GM12878 (cell line): ENCODE measurements around the gene RPUSD2. TPM values are rescaled to one million over a fixed set of nuclear protein-coding genes. Genes with fewer than 3 reads are reported as not detected.

ENCODE experiments used
- ATAC-seq: fragments of 200-7000 bp; cut with Tn5 transposase; 3 replicates; pipeline ENCODE4 v1.9.1; 2020; ENCODE audit warnings: mild to moderate bottlenecking, moderate library complexity
- BruUV-seq: library from RNA; stranded (reverse); fragments of 400-500 nt; replicated peaks from 2 replicates; lab custom pipeline; 2021; lab: Mats Ljungman, UMichigan
- CTCF ChIA-PET: fragments of 300-600 bp; sonication (Branson Sonifier 250); formaldehyde crosslinking; extraction: SDS; loops from one replicate; lab custom pipeline; 2021; ENCODE audit warnings: inconsistent platforms; lab: Yijun Ruan, JAX
- POLR2A ChIA-PET: fragments of 350-600 bp; formaldehyde crosslinking; extraction: SDS; loops from one replicate; lab custom pipeline; 2021; ENCODE audit warnings: inconsistent platforms; lab: Charles Lee
- RAD21 ChIA-PET: fragments of 300-600 bp; sonication (Branson Sonifier 250); formaldehyde crosslinking; loops from one replicate; lab custom pipeline; 2023; ENCODE audit warnings: antibody characterized with exemption; ENCODE audit not compliant: unreplicated experiment; lab: Charles Lee
- SMC1A ChIA-PET: fragments of 300-600 bp; sonication (Branson Sonifier 250); formaldehyde crosslinking; loops from one replicate; lab custom pipeline; 2023; ENCODE audit not compliant: unreplicated experiment, uncharacterized antibody; lab: Charles Lee
- DNase-seq: peaks from one replicate; pipeline ENCODE4 v3.0.0-alpha.2; 2011; ENCODE audit warnings: low read depth, low spot score
- FAIRE-seq: peaks from 3 replicates; lab custom pipeline; 2011; peaks lifted over from hg19 to GRCh38; lab: Jason Lieb, UNC
- H2AFZ ChIP-seq: 2 replicates; pipeline ENCODE4 v1.6.0; 2011; ENCODE audit warnings: low read depth, low read length, control low read depth; ENCODE audit not compliant: control insufficient read depth
- H3K27ac ChIP-seq: 2 replicates; pipeline ENCODE4 v1.5.1; 2011; ENCODE audit warnings: control low read depth; ENCODE audit not compliant: control insufficient read depth, insufficient read depth
- H3K27me3 ChIP-seq, 2 experiments: replicated peaks in 1 of 2; 2 replicates each; pipeline versions ENCODE4 v1.6.0 to v1.6.1; 2011; ENCODE audit warnings: low read length in 1 of 2; ENCODE audit not compliant: control insufficient read depth in 2 of 2, insufficient read depth in 2 of 2
- H3K36me3 ChIP-seq, 2 experiments: 2 replicates each; pipeline ENCODE4 v1.5.1; 2011; ENCODE audit warnings: low read length in 1 of 2; ENCODE audit not compliant: control insufficient read depth in 2 of 2, insufficient read depth in 2 of 2
- H3K4me1 ChIP-seq: 2 replicates; pipeline ENCODE4 v1.6.1; 2011; ENCODE audit warnings: mild to moderate bottlenecking, low read length, moderate library complexity, mixed read lengths; ENCODE audit not compliant: control insufficient read depth, insufficient read depth
- H3K4me2 ChIP-seq: 2 replicates; pipeline ENCODE4 v1.6.0; 2011; ENCODE audit warnings: control low read depth; ENCODE audit not compliant: control insufficient read depth, insufficient read depth
- H3K4me3 ChIP-seq: fragments of 200-600 bp; sonication (generic); 2 replicates; pipeline ENCODE4 v1.5.1; 2016
- H3K79me2 ChIP-seq: 2 replicates; pipeline ENCODE4 v1.6.0; 2011; ENCODE audit warnings: low read length; ENCODE audit not compliant: control insufficient read depth, insufficient read depth
- H3K9ac ChIP-seq: 2 replicates; pipeline ENCODE4 v1.8.0; 2011; ENCODE audit warnings: low read length, control low read depth, mixed read lengths; ENCODE audit not compliant: control insufficient read depth, insufficient read depth
- H3K9me3 ChIP-seq: replicated peaks from 3 replicates; pipeline ENCODE4 v1.5.1; 2011; ENCODE audit warnings: mild to moderate bottlenecking, low read length; ENCODE audit not compliant: control insufficient read depth, insufficient read depth
- H4K20me1 ChIP-seq: 2 replicates; pipeline ENCODE4 v1.6.0; 2011; ENCODE audit not compliant: control insufficient read depth, insufficient read depth
- HDGF ChIP-seq: fragments of 450-650 bp; IDR thresholded peaks from 2 replicates; pipeline ENCODE4 v1.6.1; 2016; ENCODE audit warnings: antibody characterized with exemption
- NRF1 ChIP-seq: conservative IDR thresholded peaks from 2 replicates; pipeline ENCODE4 v1.6.1; 2011; ENCODE audit warnings: mild to moderate bottlenecking, low read depth, low read length, improper control_type of control experiment
- POLR2A ChIP-seq: IDR thresholded peaks from 2 replicates; pipeline ENCODE4 v1.6.1; 2011; ENCODE audit warnings: low read depth, mild to moderate bottlenecking, low read length
- SKIL ChIP-seq: fragments of 450-650 bp; IDR thresholded peaks from 2 replicates; pipeline ENCODE4 v1.6.1; 2017; ENCODE audit warnings: mild to moderate bottlenecking, low read depth, inconsistent platforms; ENCODE audit not compliant: poor library complexity, severe bottlenecking
- SUZ12 ChIP-seq: fragments of 200-600 bp; sonication (generic); IDR thresholded peaks from one replicate; pipeline ENCODE4 v1.6.1; 2018; ENCODE audit warnings: antibody characterized with exemption, mild to moderate bottlenecking; ENCODE audit not compliant: unreplicated experiment
- ZNF217 ChIP-seq: fragments of 450-650 bp; IDR thresholded peaks from 2 replicates; pipeline ENCODE4 v1.6.1; 2017; ENCODE audit warnings: antibody characterized with exemption, mild to moderate bottlenecking
- ZNF24 ChIP-seq: fragments of 450-650 bp; IDR thresholded peaks from 2 replicates; pipeline ENCODE4 v1.6.1; 2017; ENCODE audit warnings: antibody characterized with exemption, mild to moderate bottlenecking
- WGBS: methylation state at CpG from one replicate; pipeline ENCODE4 v1.1.6; 2016; ENCODE audit warnings: low lambda C conversion rate; ENCODE audit not compliant: insufficient replicate concordance, insufficient coverage; ENCODE audit errors: missing lambda C conversion rate; 5-methylcytosine and 5-hydroxymethylcytosine counted together
- in situ Hi-C: fragments of 300-500 bp; cut with MboI; formaldehyde crosslinking; loops from 9 replicates; pipeline ENCODE4 v1.14.3; 2018; ENCODE audit warnings: mixed read lengths
- intact Hi-C: fragments of 100-400 bp; cut with micrococcal nuclease; formaldehyde crosslinking; loops from one replicate; pipeline ENCODE4 v1.14.2; 2022; ENCODE audit not compliant: unreplicated experiment
- polyA plus RNA-seq, 11 experiments: library from polyadenylated mRNA; depleted of rRNA in 4 of 11; unstranded in 6 of 11; stranded (reverse) in 5 of 11; fragments of >200 nt; fragmentation: Nextera tagmentation in 4 of 11; fragmentation: Illumina TruSeq in 1 of 11; extraction: Ambion mirVana in 4 of 11; extraction: Trizol in 1 of 11; gene quantifications; 1 replicate in 1 of 11; 2 replicates in 10 of 11; pipeline versions ENCODE4 v1.2.1 to v1.2.3, GENCODE V29; 2011 to 2016; ENCODE audit warnings: inconsistent platforms in 2 of 11, missing spikeins in 2 of 11, low read depth in 1 of 11
- total RNA-seq, 4 experiments: library from RNA; depleted of rRNA in 3 of 4; stranded (reverse); fragments of >200 nt in 3 of 4; fragmentation: Illumina TruSeq in 1 of 4; extraction: Trizol in 1 of 4; gene quantifications; 2 replicates each; pipeline versions ENCODE4 v1.2.1 to v1.2.3, GENCODE V29; 2013 to 2021

The RPUSD2 gene
- total and polyA plus RNA-seq, 10 of the 15 experiments (the other 5 are each of a cell fraction or from before 2014, with no cell fraction given), result 4.0 to 33.3 (median 18.5) TPM

DNA sequence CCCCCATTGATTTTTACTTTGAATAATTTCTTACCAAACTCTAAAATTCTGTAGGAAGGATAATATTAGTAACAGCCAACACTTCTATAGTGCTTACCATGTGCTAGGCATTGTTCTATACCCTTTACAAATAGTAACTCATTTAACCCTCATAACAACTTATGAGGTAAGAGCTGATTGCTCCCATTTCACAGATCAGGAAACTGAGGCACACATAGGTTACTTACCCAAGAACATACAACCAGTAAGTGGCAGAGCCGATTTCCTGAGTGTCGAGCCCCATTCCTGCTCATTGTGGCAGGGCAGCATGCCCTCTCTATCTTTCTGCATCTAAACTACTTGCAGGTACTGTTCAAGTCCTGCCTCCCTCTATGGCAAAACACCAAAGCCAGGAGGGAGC lies 13.2 kb upstream of the RPUSD2 start:
- Histone ChIP-seq H3K4me1 (peaks cover 68% of the 10 kb centered on the region), H3K4me3 (no peak overlapping the region), H3K9me3 (no peaks in the 10 kb centered on the region), H3K36me3 (peaks cover 0 to 8% of the 10 kb centered on the region in 2 experiments; a peak in 1 of 4 replicates), H3K27ac (no peak overlapping the region), H2AFZ (no peak overlapping the region), H3K27me3 (no peaks in the 10 kb centered on the region)
- SMC1A ChIA-PET, result interaction anchor here (0.6 to 6.2 kb wide), 6 partner anchors 9 to 70 kb away, joined by 3 to 60 read pairs (median 6); partner anchors contain the start of genes CCDC32 and RPUSD2
- ATAC-seq, result no peak
- BruUV-seq, result no TSS peak
- 97% methylated on average over 2 of the region's 2 CpGs for WGBS
- CTCF ChIA-PET, result interaction anchor here (0.7 to 1.0 kb wide), 3 partner anchors 13 to 302 kb away, joined by 3 read pairs; partner anchors contain the start of gene BAHD1
- RAD21 ChIA-PET, result interaction anchor here (1.2 to 5.3 kb wide), 2 partner anchors 9 to 35 kb away, joined by 3 to 39 read pairs; partner anchors contain the start of gene CCDC32
- TF ChIP-seq POLR2A (no peak), HDGF (no peak), SKIL (no peak), ZNF217 (0 out of 2 replicates have a peak, but pooled peaks have one; percentile 47), SUZ12 (no peak), NRF1 (no peak), ZNF24 (no peak)
- TF ChIP-seq, all 136 proteins: peak for 1
- H3K9ac ChIP-seq, result no peak overlapping the region
- POLR2A ChIA-PET, result interaction anchor here (0.5 to 5.6 kb wide), 3 partner anchors 9 to 34 kb away, joined by 3 to 47 read pairs (median 9); partner anchors contain the start of gene CCDC32
- FAIRE-seq (no peak), DNase-seq (no peak)
- H3K79me2 ChIP-seq, result peaks cover 40% of the 10 kb centered on the region
- no peaks in the 10 kb centered on the region for H4K20me1 ChIP-seq
- in situ Hi-C loops (no loop called here), intact Hi-C loops (loop anchor here (5.0 kb wide), 1 partner anchor 36 kb away; the partner anchor contains the start of gene KNL1)
- H3K4me2 ChIP-seq, result peak overlapping the region; percentile 57; the same call in 1 of the 2 replicates
